Activated T-helper 2 cell treated with anti-CD3 and anti-CD28 coated beads, Interferon-gamma antibody, Interleukin-2, Interleukin-4, amounts not matched to agents 10 μg/mL and 5 μg/mL and 100 μg/mL, durations not matched to agents 14 hours and 24 hours and 36 hours (primary cell): ENCODE measurements around the gene CYTH3. TPM values are rescaled to one million over a fixed set of nuclear protein-coding genes. Genes with fewer than 3 reads are reported as not detected.
"Not testable (repeated sequence)": the region's sequence is repeated elsewhere in the genome, so short reads cannot be mapped to it uniquely, and the experiment has no call there.

Experiments
- DNase-seq: peaks from one replicate; pipeline ENCODE4 v3.0.0; 2021; ENCODE audit warnings: low spot score
- H3K27ac Mint-ChIP-seq: one replicate; pipeline ENCODE4 v1.8.0; 2021; ENCODE audit warnings: mixed read lengths
- H3K27me3 Mint-ChIP-seq: one replicate; pipeline ENCODE4 v1.8.0; 2021; ENCODE audit warnings: low read depth, mixed read lengths
- H3K36me3 Mint-ChIP-seq: one replicate; pipeline ENCODE4 v1.8.0; 2021; ENCODE audit warnings: low read depth, mixed read lengths
- H3K4me1 Mint-ChIP-seq: one replicate; pipeline ENCODE4 v1.8.0; 2021; ENCODE audit warnings: low read depth, mixed read lengths
- H3K4me3 Mint-ChIP-seq: one replicate; pipeline ENCODE4 v1.8.0; 2021; ENCODE audit warnings: low read depth, mild to moderate bottlenecking, moderate library complexity, mixed read lengths
- H3K9me3 Mint-ChIP-seq: one replicate; pipeline ENCODE4 v1.8.0; 2021; ENCODE audit warnings: mixed read lengths
- intact Hi-C: fragments of 100-400 bp; cut with micrococcal nuclease; formaldehyde crosslinking; loops from one replicate; pipeline ENCODE4 v1.15.1; 2023
- total RNA-seq: library from RNA; stranded (reverse); gene quantifications from 2 replicates; pipeline ENCODE4 v1.2.3, GENCODE V29; 2022

CYTH3 gene
- 0.85 and 1.2 TPM in 2 replicates for total RNA-seq

DNA sequence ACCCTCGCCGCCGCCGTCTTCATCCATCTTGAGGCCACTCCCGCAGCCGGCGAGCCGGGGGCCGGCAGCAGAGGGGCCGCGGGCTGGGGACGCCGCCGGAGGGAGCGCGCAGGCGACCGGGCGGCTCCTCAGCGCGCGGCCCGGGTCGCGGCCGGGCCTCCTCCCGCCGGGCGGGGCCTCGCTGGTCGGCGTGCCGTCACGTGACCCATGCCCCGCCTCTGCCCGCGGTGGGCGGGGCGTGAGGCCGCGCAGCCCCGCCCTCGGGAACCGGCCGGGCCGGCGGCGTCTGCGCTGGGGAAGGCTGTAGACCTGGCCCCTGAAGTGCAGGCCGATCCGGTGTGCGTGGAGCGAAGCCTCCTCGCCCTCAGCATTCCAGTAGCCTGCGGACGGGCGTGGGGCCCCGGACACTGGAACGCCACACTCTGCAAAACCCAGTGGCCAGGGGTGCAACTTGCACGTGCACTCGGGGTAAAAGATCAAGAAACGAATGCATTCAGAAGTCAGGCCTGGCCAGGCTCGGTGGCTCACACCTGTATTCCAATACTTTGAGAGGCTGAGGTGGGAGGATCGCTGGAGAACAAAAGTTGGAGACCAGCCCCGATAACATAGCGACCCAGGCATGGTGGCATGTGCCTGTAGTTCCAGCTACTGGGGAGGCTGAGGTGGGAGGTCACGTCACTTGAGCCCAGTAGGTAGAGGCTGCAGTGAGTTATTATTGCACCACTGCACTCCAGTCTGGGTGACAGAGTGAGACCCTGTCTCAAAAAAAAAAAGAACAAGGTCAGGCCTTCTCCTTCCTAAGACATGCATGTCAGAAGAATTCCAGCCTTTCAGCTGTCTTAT, at the start of gene CYTH3:
CYTH3 (minus strand) TSS at position 144 of the 843 bp plus-strand sequence; CDS start at position 27, 117 bp downstream.
- peak; percentile 73 for DNase-seq
- no peaks in the 10 kb centered on the region for H3K9me3 Mint-ChIP-seq
- H3K27ac Mint-ChIP-seq: no peak within 1 kb of the TSS
- H3K4me1 Mint-ChIP-seq: peaks cover 18% of the 10 kb centered on the region
- intact Hi-C loops: no loop called here
- H3K36me3 Mint-ChIP-seq: no peaks in the 10 kb centered on the region
- H3K4me3 Mint-ChIP-seq: peak within 1 kb of the TSS; percentile 76
- H3K27me3 Mint-ChIP-seq: peaks cover 60% of the 10 kb centered on the region

DNA sequence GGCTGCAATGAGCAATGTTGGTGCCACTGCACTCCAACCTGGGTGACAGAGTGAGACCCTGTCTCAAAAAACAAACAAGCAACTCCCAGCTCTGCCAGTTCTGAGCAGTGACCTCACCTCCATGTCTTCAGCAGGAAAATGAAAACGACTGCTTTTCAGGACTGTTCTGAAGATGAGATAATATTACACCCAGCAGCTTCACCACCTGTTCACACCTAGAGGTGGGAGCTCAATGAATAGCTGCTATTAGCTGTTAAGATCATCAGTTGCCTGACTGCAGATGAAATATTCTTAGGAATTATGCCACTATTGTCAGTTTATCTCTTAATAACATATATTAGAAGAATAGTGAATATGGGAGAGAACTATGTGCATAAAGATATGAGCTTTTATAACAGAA, 48.4 kb upstream of the CYTH3 start:
- Mint-ChIP-seq H3K4me1 (peaks cover 7% of the 10 kb centered on the region), H3K36me3 (no peaks in the 10 kb centered on the region), H3K27me3 (no peaks in the 10 kb centered on the region), H3K9me3 (no peaks in the 10 kb centered on the region), H3K27ac (no peak overlapping the region), H3K4me3 (no peak overlapping the region)
- no peak for DNase-seq
- intact Hi-C loops: loop anchor here (5.0 kb wide), 2 partner anchors 313 to 463 kb away; partner anchors contain the start of genes AIMP2 and PMS2

DNA sequence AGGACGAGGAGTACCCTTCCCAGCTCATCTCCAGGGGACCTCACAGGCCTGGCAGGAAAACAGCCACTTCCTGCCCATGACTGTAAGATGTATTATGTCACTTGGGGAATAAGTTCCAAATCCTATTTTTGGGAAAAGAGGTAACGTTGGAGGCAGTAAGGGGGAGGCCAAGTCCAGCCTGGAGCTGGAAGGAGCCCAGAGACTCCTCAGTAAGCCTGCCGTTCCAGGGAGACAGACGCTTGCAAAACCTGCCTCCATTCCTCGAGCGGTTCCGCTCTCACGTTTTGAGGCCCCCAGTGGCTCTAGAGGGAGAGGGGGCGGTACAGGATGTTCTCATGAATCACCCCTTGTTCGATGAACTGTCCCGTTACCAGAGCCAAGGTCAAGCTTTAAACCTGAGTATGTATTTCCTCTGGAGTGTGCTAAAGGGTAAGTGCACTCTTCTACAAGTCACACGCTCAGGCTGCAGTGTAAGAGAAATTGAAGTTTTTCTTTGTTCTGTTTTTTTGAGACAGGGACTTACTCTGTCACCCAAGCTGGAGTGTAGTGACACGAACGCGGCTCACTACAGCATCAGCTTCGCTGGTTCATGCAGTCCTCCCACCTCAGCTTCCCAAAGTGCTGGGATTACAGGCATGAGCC, 45.5 kb upstream of the CYTH3 start:
- Mint-ChIP-seq H3K27ac (no peak overlapping the region), H3K4me3 (no peak overlapping the region), H3K9me3 (no peaks in the 10 kb centered on the region), H3K36me3 (no peaks in the 10 kb centered on the region), H3K27me3 (no peaks in the 10 kb centered on the region), H3K4me1 (peaks cover 5% of the 10 kb centered on the region)
- DNase-seq: no peak
- intact Hi-C loops: no loop called here

GRCh38 chr7:6316226-6316625, 43.8 kb upstream of the CYTH3 start:
- Mint-ChIP-seq H3K27me3 (no peaks in the 10 kb centered on the region), H3K4me1 (peaks cover 5% of the 10 kb centered on the region), H3K4me3 (no peak overlapping the region), H3K27ac (no peak overlapping the region), H3K36me3 (no peaks in the 10 kb centered on the region), H3K9me3 (no peaks in the 10 kb centered on the region)
- intact Hi-C loops: no loop called here
- no peak for DNase-seq

GRCh38 chr7:6315746-6316145, 43.3 kb upstream of the CYTH3 start:
- no peak overlapping the region for H3K27ac Mint-ChIP-seq
- no peaks in the 10 kb centered on the region for H3K27me3 Mint-ChIP-seq
- H3K36me3 Mint-ChIP-seq: no peaks in the 10 kb centered on the region
- H3K4me3 Mint-ChIP-seq: no peak overlapping the region
- no peaks in the 10 kb centered on the region for H3K9me3 Mint-ChIP-seq
- no peak for DNase-seq
- H3K4me1 Mint-ChIP-seq: peaks cover 5% of the 10 kb centered on the region
- intact Hi-C loops: no loop called here

GRCh38 chr7:6310271-6310993, 38.0 kb upstream of the CYTH3 start:
- H3K4me1 Mint-ChIP-seq: no peaks in the 10 kb centered on the region
- no peak for DNase-seq
- no peaks in the 10 kb centered on the region for H3K36me3 Mint-ChIP-seq
- H3K4me3 Mint-ChIP-seq: no peak overlapping the region
- intact Hi-C loops: no loop called here
- no peak overlapping the region for H3K27ac Mint-ChIP-seq
- peaks cover 3% of the 10 kb centered on the region for H3K27me3 Mint-ChIP-seq
- H3K9me3 Mint-ChIP-seq: no peaks in the 10 kb centered on the region

- no peaks in the 10 kb centered on the region for H3K36me3 Mint-ChIP-seq
- intact Hi-C loops: no loop called here
- DNase-seq: no peak
- H3K9me3 Mint-ChIP-seq: no peaks in the 10 kb centered on the region
- peaks cover 5% of the 10 kb centered on the region for H3K27me3 Mint-ChIP-seq
- H3K4me3 Mint-ChIP-seq: no peak overlapping the region
- no peak overlapping the region for H3K27ac Mint-ChIP-seq
- H3K4me1 Mint-ChIP-seq: no peaks in the 10 kb centered on the region
Observed at GRCh38 chr7:6307762-6308161, 35.3 kb upstream of the CYTH3 start.

DNA sequence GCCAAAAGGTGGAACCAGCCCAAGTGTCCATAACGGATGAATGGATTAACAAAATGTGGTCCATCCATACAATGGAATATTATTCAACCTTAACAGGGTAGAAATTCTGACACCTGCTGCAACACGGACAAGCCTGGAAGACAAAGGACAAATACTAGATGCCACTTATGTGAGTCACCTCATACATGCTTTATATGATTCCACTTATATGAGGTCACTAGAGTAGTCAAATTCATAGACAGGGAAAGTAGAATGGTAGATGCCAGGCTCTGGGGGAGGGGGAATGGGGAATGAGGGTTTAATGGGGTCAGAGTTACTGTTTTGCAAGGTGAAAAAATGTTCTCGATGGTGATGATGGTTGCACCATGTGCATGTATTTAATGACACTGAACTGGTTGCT, 34.0 kb upstream of the CYTH3 start:
- no peaks in the 10 kb centered on the region for H3K4me1 Mint-ChIP-seq
- no peaks in the 10 kb centered on the region for H3K36me3 Mint-ChIP-seq
- intact Hi-C loops: no loop called here
- H3K27ac Mint-ChIP-seq: no peak overlapping the region
- no peak overlapping the region for H3K4me3 Mint-ChIP-seq
- no peaks in the 10 kb centered on the region for H3K9me3 Mint-ChIP-seq
- H3K27me3 Mint-ChIP-seq: peaks cover 5% of the 10 kb centered on the region
- no peak for DNase-seq

DNA sequence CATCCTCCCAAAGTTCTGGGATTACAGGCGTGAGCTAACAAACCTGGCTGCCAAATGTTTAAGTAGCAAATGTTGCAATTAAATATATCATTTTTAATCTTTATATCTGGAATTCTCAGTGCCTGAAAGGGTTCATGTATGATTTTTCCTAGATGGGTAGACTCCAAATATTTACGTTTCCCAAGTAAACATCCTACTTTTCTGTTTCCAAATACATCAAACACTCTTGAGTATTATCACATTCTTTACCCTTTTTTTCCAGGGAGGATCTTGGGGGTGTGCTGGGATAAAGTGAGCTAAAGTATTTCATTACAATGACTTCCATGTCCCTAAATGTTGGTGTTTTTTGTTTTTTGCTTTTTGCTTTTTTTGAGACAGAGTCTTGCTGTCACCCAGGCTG, 32.9 kb upstream of the CYTH3 start:
- H3K9me3 Mint-ChIP-seq: no peaks in the 10 kb centered on the region
- no peaks in the 10 kb centered on the region for H3K36me3 Mint-ChIP-seq
- no peak for DNase-seq
- no peak overlapping the region for H3K27ac Mint-ChIP-seq
- H3K4me1 Mint-ChIP-seq: no peaks in the 10 kb centered on the region
- peaks cover 5% of the 10 kb centered on the region for H3K27me3 Mint-ChIP-seq
- H3K4me3 Mint-ChIP-seq: no peak overlapping the region
- intact Hi-C loops: no loop called here

- H3K4me3 Mint-ChIP-seq, H3K27ac Mint-ChIP-seq, H3K9me3 Mint-ChIP-seq, DNase-seq, H3K27me3 Mint-ChIP-seq, H3K36me3 Mint-ChIP-seq, intact Hi-C loops, H3K4me1 Mint-ChIP-seq: not testable (repeated sequence)
Observed at GRCh38 chr7:6301446-6301845, 29.0 kb upstream of the CYTH3 start.

GRCh38 chr7:6299774-6300173, 27.4 kb upstream of the CYTH3 start:
- Mint-ChIP-seq H3K4me1 (no peaks in the 10 kb centered on the region), H3K27me3 (peaks cover 4% of the 10 kb centered on the region), H3K9me3 (no peaks in the 10 kb centered on the region), H3K4me3 (no peak overlapping the region), H3K27ac (no peak overlapping the region), H3K36me3 (no peaks in the 10 kb centered on the region)
- DNase-seq: no peak
- intact Hi-C loops: no loop called here

DNA sequence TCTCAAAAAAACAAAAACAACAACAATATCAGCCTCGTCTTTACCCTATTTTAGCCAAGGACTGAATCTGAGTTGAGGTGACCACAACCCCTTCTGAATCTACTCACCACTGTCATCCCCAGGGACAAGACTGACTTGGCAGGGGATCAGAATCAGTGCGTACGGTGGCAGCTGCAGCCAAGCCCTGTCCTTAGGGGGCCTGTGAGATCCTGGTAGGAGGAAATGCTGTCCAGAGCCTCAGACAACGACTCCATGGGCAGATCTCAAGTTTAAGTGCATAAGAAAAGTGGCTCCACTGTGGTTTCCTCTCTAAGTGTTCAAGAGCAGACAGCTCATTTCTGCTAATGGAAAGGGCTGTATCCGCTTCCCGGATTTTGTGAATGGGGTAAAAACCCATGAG, 22.4 kb upstream of the CYTH3 start:
- no peaks in the 10 kb centered on the region for H3K4me1 Mint-ChIP-seq
- intact Hi-C loops: no loop called here
- H3K4me3 Mint-ChIP-seq: no peak overlapping the region

GRCh38 chr7:6293202-6293601, 20.8 kb upstream of the CYTH3 start:
- Mint-ChIP-seq H3K27me3 (no peaks in the 10 kb centered on the region), H3K36me3 (no peaks in the 10 kb centered on the region), H3K9me3 (no peaks in the 10 kb centered on the region), H3K4me3 (no peak overlapping the region), H3K4me1 (no peaks in the 10 kb centered on the region), H3K27ac (no peak overlapping the region)
- DNase-seq: no peak
- intact Hi-C loops: no loop called here

More for the DNA sequence above, 22.4 kb upstream of the CYTH3 start:
- Mint-ChIP-seq H3K9me3 (no peaks in the 10 kb centered on the region), H3K27me3 (peaks cover under 1% of the 10 kb centered on the region), H3K36me3 (no peaks in the 10 kb centered on the region), H3K27ac (no peak overlapping the region)
- DNase-seq: no peak
